ENCODE results near the gene MRPS35.

DNA sequence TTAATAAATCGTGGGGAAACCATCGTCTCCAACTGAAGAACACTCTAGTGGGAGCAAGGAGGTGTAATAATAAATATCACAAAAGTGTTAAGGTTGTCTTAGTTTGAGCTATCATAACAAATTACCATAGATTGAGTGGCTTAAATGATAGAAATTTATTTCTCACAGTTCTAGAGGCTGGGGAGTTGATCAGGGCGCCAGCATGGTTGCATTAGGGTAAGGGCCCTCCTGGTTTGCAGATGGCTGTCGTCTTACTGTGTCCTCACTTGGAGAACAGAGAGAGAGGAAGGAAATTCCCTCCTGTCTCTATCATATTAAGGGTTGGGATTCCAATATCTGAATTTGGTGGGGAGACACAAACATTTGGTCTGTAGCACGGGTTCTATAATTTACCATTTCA, 33.0 kb downstream of the MRPS35 start:
- no peak for TF ChIP-seq POLR2AphosphoS5 (IDR thresholded peaks at IDR 0.05)
- TF ChIP-seq POLR2A (IDR thresholded peaks at IDR 0.05): no peak
